CD4-positive, alpha-beta T cell (primary cell): ENCODE measurements around the gene KRTAP5-4. TPM values are rescaled to one million over a fixed set of nuclear protein-coding genes. Genes with fewer than 3 reads are reported as not detected.

Experiments used
- ATAC-seq: fragments of 200-7000 bp; cut with Tn5 transposase; one replicate; pipeline ENCODE4 v1.10.0; 2022; ENCODE audit warnings: mild to moderate bottlenecking; ENCODE audit not compliant: poor library complexity
- CTCF ChIA-PET: fragments of 350-600 bp; sonication (Branson Sonifier 250); formaldehyde crosslinking; loops from one replicate; lab custom pipeline; 2021; ENCODE audit warnings: antibody characterized with exemption, inconsistent platforms; lab: Charles Lee
- POLR2A ChIA-PET: fragments of 350-600 bp; sonication (Branson Sonifier 250); formaldehyde crosslinking; loops from one replicate; lab custom pipeline; 2021; ENCODE audit warnings: antibody characterized with exemption, inconsistent platforms; lab: Charles Lee
- DNase-seq, 14 experiments: peaks; one replicate each; pipeline ENCODE4 v3.0.0-alpha.2; 2013 to 2020; ENCODE audit warnings: mixed read lengths in 2 of 14
- H3K27ac ChIP-seq, 2 donors: one replicate each; pipeline versions ENCODE4 v1.5.1 to v1.7.0; 2013; ENCODE audit warnings: low read length in 2 of 2, low read depth in 1 of 2, mild to moderate bottlenecking in 1 of 2
- H3K27me3 ChIP-seq, 2 experiments: 1 replicate in 1 of 2; 2 replicates in 1 of 2; pipeline versions ENCODE4 v1.6.1 to v1.7.0; 2013; ENCODE audit warnings: low read length in 2 of 2, control low read depth in 1 of 2, mild to moderate bottlenecking in 1 of 2, moderate library complexity in 1 of 2; ENCODE audit not compliant: insufficient read depth in 2 of 2, control insufficient read depth in 1 of 2
- H3K36me3 ChIP-seq: one replicate; pipeline ENCODE4 v1.6.1; 2013; ENCODE audit warnings: low read length, control low read depth; ENCODE audit not compliant: insufficient read depth
- H3K4me1 ChIP-seq: one replicate; pipeline ENCODE4 v1.6.1; 2013; ENCODE audit warnings: low read length, control low read depth; ENCODE audit not compliant: insufficient read depth
- H3K4me3 ChIP-seq: one replicate; pipeline ENCODE4 v1.5.1; 2013; ENCODE audit warnings: mild to moderate bottlenecking, low read length, moderate library complexity
- H3K9me3 ChIP-seq, 2 experiments: 1 replicate in 1 of 2; 2 replicates in 1 of 2; pipeline versions ENCODE4 v1.6.1 to v1.7.0; 2013; ENCODE audit warnings: low read length in 2 of 2, mild to moderate bottlenecking in 2 of 2, control low read depth in 1 of 2, moderate library complexity in 1 of 2; ENCODE audit not compliant: control insufficient read depth in 1 of 2, insufficient read depth in 1 of 2
- H3K27ac Mint-ChIP-seq: one replicate; pipeline ENCODE4 v1.8.0; 2020; ENCODE audit warnings: mixed read lengths
- H3K27me3 Mint-ChIP-seq: one replicate; pipeline ENCODE4 v1.8.0; 2021; ENCODE audit warnings: mixed read lengths
- H3K36me3 Mint-ChIP-seq: one replicate; pipeline ENCODE4 v1.8.0; 2021; ENCODE audit warnings: low read depth, mixed read lengths
- H3K4me1 Mint-ChIP-seq: one replicate; pipeline ENCODE4 v1.8.0; 2021; ENCODE audit warnings: low read depth, mixed read lengths
- H3K4me3 Mint-ChIP-seq: one replicate; pipeline ENCODE4 v1.8.0; 2020; ENCODE audit warnings: mild to moderate bottlenecking, mixed read lengths
- H3K9me3 Mint-ChIP-seq: one replicate; pipeline ENCODE4 v1.8.0; 2020; ENCODE audit warnings: mixed read lengths
- CTCF ChIP-seq: fragments of 200-600 bp; IDR thresholded peaks from one replicate; pipeline ENCODE4 v1.8.0; 2022; ENCODE audit warnings: antibody characterized with exemption, mild to moderate bottlenecking
- intact Hi-C, 2 experiments: fragments of 100-400 bp; cut with DNase I in 1 of 2; cut with micrococcal nuclease in 1 of 2; formaldehyde crosslinking; loops; one replicate each; pipeline versions ENCODE4 v1.15.1 to v1.9.0; 2023 to 2025; cut with DNase I, micrococcal nuclease
- total RNA-seq, 174 experiments: library from RNA in 2 of 174; stranded (reverse) in 2 of 174; gene quantifications; one replicate each; pipeline ENCODE4 v1.2.3 and lab custom pipeline; 2021 to 2026

The KRTAP5-4 gene
- total RNA-seq, 2 experiments from 2014 or later: not detected

- TF ChIP-seq CTCF: no peak
- Mint-ChIP-seq H3K27me3 (peaks cover 12% of the 10 kb centered on the region), H3K4me3 (no peak overlapping the region), H3K27ac (no peak overlapping the region), H3K36me3 (no peaks in the 10 kb centered on the region), H3K4me1 (no peaks in the 10 kb centered on the region), H3K9me3 (no peaks in the 10 kb centered on the region)
- peaks cover 6% of the 10 kb centered on the region for H3K4me1 ChIP-seq
- intact Hi-C loops: loop anchor here in 1 of 2 experiments (5.0 kb wide), 1 partner anchor 41 kb away; no protein-coding TSS in a partner anchor
- ATAC-seq (no peak), DNase-seq (no peak)
- no peaks in the 10 kb centered on the region for H3K36me3 ChIP-seq
- CTCF ChIA-PET: no interaction called here
- H3K9me3 ChIP-seq: peaks cover 0 to 4% of the 10 kb centered on the region in 2 experiments
- H3K4me3 ChIP-seq: no peak overlapping the region
- no peak overlapping the region for H3K27ac ChIP-seq
- H3K27me3 ChIP-seq: no peaks in the 10 kb centered on the region
- POLR2A ChIA-PET: interaction anchor here (1.4 kb wide), 1 partner anchor 232 kb away, joined by 3 read pairs; no protein-coding TSS in a partner anchor
Observed at GRCh38 chr11:1650918-1651262, 29.0 kb upstream of the KRTAP5-4 start.

GRCh38 chr11:1650034-1650917 lies 28.3 kb upstream of the KRTAP5-4 start:
- no peak for TF ChIP-seq CTCF
- DNase-seq (no peak), ATAC-seq (no peak)
- Mint-ChIP-seq H3K9me3 (no peaks in the 10 kb centered on the region), H3K36me3 (no peaks in the 10 kb centered on the region), H3K4me1 (no peaks in the 10 kb centered on the region), H3K27me3 (peaks cover 12% of the 10 kb centered on the region), H3K27ac (no peak overlapping the region), H3K4me3 (no peak overlapping the region)
- Histone ChIP-seq H3K4me3 (no peak overlapping the region), H3K27ac (no peak overlapping the region), H3K27me3 (no peaks in the 10 kb centered on the region), H3K36me3 (no peaks in the 10 kb centered on the region), H3K9me3 (peaks cover 0 to 4% of the 10 kb centered on the region in 2 experiments), H3K4me1 (peaks cover 6% of the 10 kb centered on the region)
- ChIA-PET CTCF (no interaction called here), POLR2A (interaction anchor here (1.4 kb wide), 1 partner anchor 232 kb away, joined by 3 read pairs; no protein-coding TSS in a partner anchor)
- intact Hi-C loops: loop anchor here in 1 of 2 experiments (5.0 kb wide), 1 partner anchor 42 kb away; no protein-coding TSS in a partner anchor

- CTCF ChIA-PET: no interaction called here
- H3K9me3 ChIP-seq: peaks cover 0 to 4% of the 10 kb centered on the region in 2 experiments
- H3K36me3 ChIP-seq: no peaks in the 10 kb centered on the region
- peaks cover 6% of the 10 kb centered on the region for H3K4me1 ChIP-seq
- TF ChIP-seq CTCF: no peak
- H3K4me3 ChIP-seq: no peak overlapping the region
- H3K4me1 Mint-ChIP-seq: no peaks in the 10 kb centered on the region
- peak in 1 of 14 experiments; percentile 11 for DNase-seq
- ATAC-seq: no peak
- H3K36me3 Mint-ChIP-seq: no peaks in the 10 kb centered on the region
- H3K9me3 Mint-ChIP-seq: no peaks in the 10 kb centered on the region
- no peak overlapping the region for H3K4me3 Mint-ChIP-seq
- POLR2A ChIA-PET: no interaction called here
- intact Hi-C loops: no loop called here
- peaks cover 13% of the 10 kb centered on the region for H3K27me3 Mint-ChIP-seq
- no peak overlapping the region for H3K27ac Mint-ChIP-seq
- H3K27me3 ChIP-seq: no peaks in the 10 kb centered on the region
- H3K27ac ChIP-seq: no peak overlapping the region
Observed at GRCh38 chr11:1648653-1649420, 26.9 kb upstream of the KRTAP5-4 start.
